Choroid plexus epithelial cell (primary cell): ENCODE results near the gene ZNF800.

Source experiments
- DNase-seq: peaks from one replicate; pipeline ENCODE4 v3.0.0-alpha.2; 2010; ENCODE audit warnings: low read depth
- H3K4me3 ChIP-seq: 2 replicates; pipeline ENCODE4 v1.5.1; 2011; ENCODE audit warnings: low read depth, mild to moderate bottlenecking, control low read depth, low read length, moderate library complexity
- CTCF ChIP-seq: conservative IDR thresholded peaks from 2 replicates; pipeline ENCODE4 v1.5.1; 2011; ENCODE audit warnings: low read depth, mild to moderate bottlenecking, control low read depth, inconsistent platforms, low read length, moderate library complexity

The ZNF800 gene

GRCh38 chr7:127365164-127365956, 27.1 kb downstream of the ZNF800 start:
- no peak overlapping the region for H3K4me3 ChIP-seq
- no peak for TF ChIP-seq CTCF
- peak; percentile 10 for DNase-seq

- DNase-seq, result no peak
- H3K4me3 ChIP-seq, result no peak overlapping the region
- TF ChIP-seq CTCF, result no peak
Measured at GRCh38 chr7:127362364-127363027, 30.0 kb downstream of the ZNF800 start.

- TF ChIP-seq CTCF, result no peak
- DNase-seq, result no peak
- no peak overlapping the region for H3K4me3 ChIP-seq
Measured at GRCh38 chr7:127361736-127362135, 30.8 kb downstream of the ZNF800 start.

GRCh38 chr7:127359011-127359410, 33.5 kb downstream of the ZNF800 start:
- no peak overlapping the region for H3K4me3 ChIP-seq
- no peak for DNase-seq
- no peak for TF ChIP-seq CTCF

- DNase-seq, result no peak
- no peak overlapping the region for H3K4me3 ChIP-seq
- no peak for TF ChIP-seq CTCF
Measured at GRCh38 chr7:127353897-127354296, 38.6 kb downstream of the ZNF800 start.

- TF ChIP-seq CTCF, result no peak
Measured at GRCh38 chr7:127350586-127350985, 41.9 kb downstream of the ZNF800 start.

More at GRCh38 chr7:127350586-127350985, 41.9 kb downstream of the ZNF800 start:
- no peak for DNase-seq
- no peak overlapping the region for H3K4me3 ChIP-seq
